ENCODE data around the gene IPO9.

- TF ChIP-seq, protein P1, sequence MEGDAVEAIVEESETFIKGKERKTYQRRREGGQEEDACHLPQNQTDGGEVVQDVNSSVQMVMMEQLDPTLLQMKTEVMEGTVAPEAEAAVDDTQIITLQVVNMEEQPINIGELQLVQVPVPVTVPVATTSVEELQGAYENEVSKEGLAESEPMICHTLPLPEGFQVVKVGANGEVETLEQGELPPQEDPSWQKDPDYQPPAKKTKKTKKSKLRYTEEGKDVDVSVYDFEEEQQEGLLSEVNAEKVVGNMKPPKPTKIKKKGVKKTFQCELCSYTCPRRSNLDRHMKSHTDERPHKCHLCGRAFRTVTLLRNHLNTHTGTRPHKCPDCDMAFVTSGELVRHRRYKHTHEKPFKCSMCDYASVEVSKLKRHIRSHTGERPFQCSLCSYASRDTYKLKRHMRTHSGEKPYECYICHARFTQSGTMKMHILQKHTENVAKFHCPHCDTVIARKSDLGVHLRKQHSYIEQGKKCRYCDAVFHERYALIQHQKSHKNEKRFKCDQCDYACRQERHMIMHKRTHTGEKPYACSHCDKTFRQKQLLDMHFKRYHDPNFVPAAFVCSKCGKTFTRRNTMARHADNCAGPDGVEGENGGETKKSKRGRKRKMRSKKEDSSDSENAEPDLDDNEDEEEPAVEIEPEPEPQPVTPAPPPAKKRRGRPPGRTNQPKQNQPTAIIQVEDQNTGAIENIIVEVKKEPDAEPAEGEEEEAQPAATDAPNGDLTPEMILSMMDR (conservative IDR thresholded peaks at IDR 0.05 in 1 of 2, IDR thresholded peaks at IDR 0.05 in 1 of 2; ENCODE audit: low read depth in 1 of 2, low read length in 2 of 2), result no peak
- no peak for TF ChIP-seq EZH2 (IDR thresholded peaks at IDR 0.05; ENCODE audit: low read length, missing control alignments)
These were observed 20.6 kb downstream of the IPO9 start for GRCh38 chr1:201849372-201850052.
